HUES64 (cell line): Measurements from ENCODE around the gene REEP3.

ENCODE experiments used
- H3K27ac ChIP-seq: 2 replicates; pipeline ENCODE4 v1.7.0; 2013; ENCODE audit warnings: low read depth, low read length, inconsistent platforms
- H3K27me3 ChIP-seq: 2 replicates; pipeline ENCODE4 v1.6.1; 2013; ENCODE audit warnings: mild to moderate bottlenecking, low read length; ENCODE audit not compliant: insufficient read depth
- H3K36me3 ChIP-seq: 2 replicates; pipeline ENCODE4 v1.6.1; 2013; ENCODE audit warnings: mild to moderate bottlenecking, low read length; ENCODE audit not compliant: insufficient read depth
- H3K4me1 ChIP-seq: 2 replicates; pipeline ENCODE4 v1.6.1; 2013; ENCODE audit warnings: mild to moderate bottlenecking, low read length, moderate library complexity; ENCODE audit not compliant: insufficient read depth
- H3K4me3 ChIP-seq: 2 replicates; pipeline ENCODE4 v1.5.1; 2013; ENCODE audit warnings: mild to moderate bottlenecking, low read length, moderate library complexity
- H3K9ac ChIP-seq: 2 replicates; pipeline ENCODE4 v1.6.1; 2013; ENCODE audit warnings: mild to moderate bottlenecking, low read depth, low read length
- H3K9me3 ChIP-seq: 2 replicates; pipeline ENCODE4 v1.6.1; 2013; ENCODE audit warnings: low read depth, low read length; ENCODE audit not compliant: insufficient read depth
- WGBS: fragments of 150-250, 120-280 bp; methylation state at CpG from one replicate; pipeline ENCODE4 v1.1.7; 2013; ENCODE audit warnings: missing lambda C conversion rate; 5-methylcytosine and 5-hydroxymethylcytosine counted together

The REEP3 gene

GRCh38 chr10:63506554-63506953 lies 14.6 kb upstream of the REEP3 start:
- H3K4me1 ChIP-seq: peaks cover 28% of the 10 kb centered on the region
- 100% methylated on average over 1 of the region's 1 CpG for WGBS
- H3K9ac ChIP-seq: no peak overlapping the region
- H3K27ac ChIP-seq: no peak overlapping the region
- no peak overlapping the region for H3K4me3 ChIP-seq
- no peaks in the 10 kb centered on the region for H3K36me3 ChIP-seq
- no peaks in the 10 kb centered on the region for H3K9me3 ChIP-seq
- H3K27me3 ChIP-seq: no peaks in the 10 kb centered on the region

DNA sequence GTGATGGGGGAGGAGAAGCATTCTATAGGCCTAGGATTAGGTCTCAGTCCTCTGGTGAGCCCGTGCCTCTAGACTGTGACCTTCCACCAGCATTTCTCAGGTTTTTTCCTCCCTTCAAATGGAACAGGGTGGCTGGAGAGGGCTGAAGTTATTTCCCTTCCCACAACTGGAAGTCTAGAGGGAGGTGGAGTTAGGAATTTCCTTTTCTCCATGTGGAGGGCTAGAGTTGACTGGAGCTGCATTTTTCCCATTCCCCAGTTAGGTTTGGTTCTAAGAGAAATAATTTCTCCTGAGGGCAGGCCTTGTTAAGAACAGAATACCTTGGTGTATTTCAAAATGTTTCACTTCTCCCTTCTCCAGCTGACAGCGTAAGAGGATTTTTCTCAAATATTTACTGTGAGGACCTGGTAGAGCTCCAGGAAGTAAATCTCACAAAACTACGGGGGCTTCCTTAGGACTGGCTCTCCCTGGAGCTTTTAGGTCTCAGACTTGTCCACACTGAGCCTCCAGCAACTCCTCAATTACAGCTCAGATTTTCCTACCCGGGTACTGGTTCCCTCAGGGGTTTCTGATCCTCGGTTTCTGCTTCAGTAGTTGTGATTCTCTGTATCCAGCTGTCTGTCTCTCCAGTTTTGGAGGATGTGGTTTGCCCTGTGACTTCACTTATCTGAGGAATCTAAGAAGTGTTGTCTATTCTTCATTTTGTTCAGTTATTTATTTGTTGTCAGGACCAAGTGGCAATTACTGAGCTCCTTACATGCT lies 6.0 kb upstream of the REEP3 start:
- H3K36me3 ChIP-seq: no peaks in the 10 kb centered on the region
- 51% methylated on average over 5 of the region's 5 CpGs for WGBS
- H3K27ac ChIP-seq: peak overlapping the region; percentile 82
- H3K9me3 ChIP-seq: no peaks in the 10 kb centered on the region
- H3K4me1 ChIP-seq: peaks cover 39% of the 10 kb centered on the region
- 0 out of 2 replicates have a peak overlapping the region, but pooled peaks have one; percentile 6 for H3K4me3 ChIP-seq
- H3K27me3 ChIP-seq: no peaks in the 10 kb centered on the region
- peak overlapping the region; percentile 60; the same call in 1 of the 2 replicates for H3K9ac ChIP-seq

- no peak overlapping the region for H3K27ac ChIP-seq
- H3K36me3 ChIP-seq: no peaks in the 10 kb centered on the region
- no peaks in the 10 kb centered on the region for H3K9me3 ChIP-seq
- H3K4me3 ChIP-seq: no peak overlapping the region
- H3K9ac ChIP-seq: no peak overlapping the region
- peaks cover 44% of the 10 kb centered on the region for H3K4me1 ChIP-seq
- no peaks in the 10 kb centered on the region for H3K27me3 ChIP-seq
- 94% methylated on average over 1 of the region's 1 CpG for WGBS
Measured at GRCh38 chr10:63516207-63516606, 5.0 kb upstream of the REEP3 start.

DNA sequence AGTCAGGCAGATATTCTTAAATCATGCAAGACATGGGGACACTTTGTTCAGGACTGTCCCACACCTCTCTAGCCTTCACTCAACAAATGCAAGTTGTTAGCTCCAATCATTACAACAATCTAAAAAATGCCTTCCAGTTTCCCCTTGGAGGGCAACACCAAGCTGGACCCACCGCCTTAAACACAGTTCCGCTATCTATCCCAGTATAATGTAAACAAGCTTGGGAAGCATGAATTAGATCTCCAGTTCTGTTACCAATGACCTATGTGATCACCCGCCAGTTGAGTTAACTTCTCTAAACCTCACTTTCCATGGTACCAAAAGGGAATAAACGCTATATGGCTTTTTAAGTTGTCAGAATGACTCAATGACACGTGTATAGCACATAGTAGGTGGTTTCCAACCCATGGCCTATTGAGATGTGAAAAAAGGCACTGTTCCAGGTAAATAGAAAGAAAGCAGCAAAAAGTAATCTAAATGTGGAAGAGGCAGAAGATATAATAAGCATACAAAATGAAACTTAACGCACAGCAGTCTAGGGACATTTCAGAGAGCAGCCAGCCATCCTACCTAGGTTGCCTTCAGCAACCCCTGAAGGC lies 2.4 kb upstream of the REEP3 start:
- peaks cover 57% of the 10 kb centered on the region for H3K4me1 ChIP-seq
- no peaks in the 10 kb centered on the region for H3K36me3 ChIP-seq
- no peaks in the 10 kb centered on the region for H3K9me3 ChIP-seq
- H3K27me3 ChIP-seq: no peaks in the 10 kb centered on the region
- no peak overlapping the region for H3K9ac ChIP-seq
- no peak overlapping the region for H3K27ac ChIP-seq
- H3K4me3 ChIP-seq: no peak overlapping the region
- 93% methylated on average over 6 of the region's 6 CpGs for WGBS

GRCh38 chr10:63521416-63522276 lies 445 bp downstream of the REEP3 start:
- H3K27me3 ChIP-seq: no peaks in the 10 kb centered on the region
- under 1% methylated on average over 102 of the region's 102 CpGs for WGBS
- H3K9ac ChIP-seq: peak overlapping the region; percentile 92

GRCh38 chr10:63522277-63522687 lies 1.1 kb downstream of the REEP3 start:
- Histone ChIP-seq H3K9ac (peak overlapping the region; percentile 92), H3K27me3 (no peaks in the 10 kb centered on the region), H3K27ac (peak overlapping the region; percentile 97), H3K4me1 (peaks cover 36% of the 10 kb centered on the region), H3K4me3 (peak overlapping the region; percentile 81), H3K9me3 (no peaks in the 10 kb centered on the region), H3K36me3 (no peaks in the 10 kb centered on the region)
- 0% methylated on average over 1 of the region's 3 CpGs for WGBS

More at GRCh38 chr10:63521416-63522276, 445 bp downstream of the REEP3 start:
- Histone ChIP-seq H3K27ac (peak overlapping the region; percentile 97), H3K9me3 (no peaks in the 10 kb centered on the region), H3K4me3 (peak overlapping the region; percentile 81), H3K4me1 (peaks cover 42% of the 10 kb centered on the region), H3K36me3 (no peaks in the 10 kb centered on the region)

DNA sequence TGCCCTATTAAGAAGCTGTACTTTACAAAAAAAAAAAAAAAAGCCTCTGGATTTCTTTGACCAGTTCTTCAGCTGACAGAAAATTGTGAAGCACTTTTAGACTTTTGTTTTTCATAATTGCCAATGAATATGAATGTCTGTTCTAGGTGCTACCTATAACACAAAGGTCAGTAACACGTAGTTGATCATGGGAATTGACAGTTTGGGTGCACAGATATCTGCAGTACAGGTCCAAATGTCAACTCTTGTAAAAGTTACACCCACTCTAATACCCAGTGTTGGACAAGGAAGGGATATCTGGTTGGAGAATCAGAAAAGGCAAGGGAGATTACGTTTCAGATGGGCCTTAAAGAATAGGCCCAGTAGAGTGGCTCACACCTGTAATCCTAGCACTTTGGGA lies 1.8 kb downstream of the REEP3 start:
- Histone ChIP-seq H3K36me3 (no peaks in the 10 kb centered on the region), H3K9ac (peak overlapping the region; percentile 92; the same call in 1 of the 2 replicates), H3K4me3 (peak overlapping the region; percentile 81), H3K4me1 (peaks cover 33% of the 10 kb centered on the region), H3K27me3 (no peaks in the 10 kb centered on the region), H3K27ac (0 out of 2 replicates have a peak overlapping the region, but pooled peaks have one; percentile 97), H3K9me3 (no peaks in the 10 kb centered on the region)
- 71% methylated on average over 2 of the region's 2 CpGs for WGBS

- Histone ChIP-seq H3K9ac (no peak overlapping the region), H3K4me1 (peaks cover 27% of the 10 kb centered on the region), H3K9me3 (no peaks in the 10 kb centered on the region), H3K4me3 (no peak overlapping the region), H3K36me3 (peaks cover 6% of the 10 kb centered on the region; the same call in 1 of the 2 replicates), H3K27ac (no peak overlapping the region), H3K27me3 (no peaks in the 10 kb centered on the region)
- WGBS: 90% methylated on average over 3 of the region's 3 CpGs
Measured at GRCh38 chr10:63525021-63525420, 3.8 kb downstream of the REEP3 start.

GRCh38 chr10:63527401-63527800 lies 6.2 kb downstream of the REEP3 start:
- WGBS: 93% methylated on average over 4 of the region's 4 CpGs
- no peak overlapping the region for H3K9ac ChIP-seq
- no peaks in the 10 kb centered on the region for H3K9me3 ChIP-seq
- H3K36me3 ChIP-seq: peaks cover 6% of the 10 kb centered on the region; the same call in 1 of the 2 replicates
- H3K4me1 ChIP-seq: peaks cover 19% of the 10 kb centered on the region
- H3K27ac ChIP-seq: no peak overlapping the region
- no peaks in the 10 kb centered on the region for H3K27me3 ChIP-seq
- H3K4me3 ChIP-seq: no peak overlapping the region

- Histone ChIP-seq H3K27me3 (no peaks in the 10 kb centered on the region), H3K9me3 (no peaks in the 10 kb centered on the region), H3K27ac (no peak overlapping the region), H3K4me1 (peaks cover 10% of the 10 kb centered on the region; the same call in 1 of the 2 replicates), H3K9ac (no peak overlapping the region), H3K36me3 (peaks cover 6% of the 10 kb centered on the region; the same call in 1 of the 2 replicates), H3K4me3 (no peak overlapping the region)
- WGBS: 95% methylated on average over 5 of the region's 5 CpGs
Measured at GRCh38 chr10:63528084-63528744, 7.0 kb downstream of the REEP3 start.
